ENCODE results near the gene PCED1B. TPM values are rescaled to one million over a fixed set of nuclear protein-coding genes. Genes with fewer than 3 reads are reported as not detected.

The PCED1B gene
- total RNA-seq, 1 donor from 2014 or later = 0.41 TPM

- H3K9me3 Mint-ChIP-seq = no peaks in the 10 kb centered on the region
- H3K36me3 Mint-ChIP-seq = no peaks in the 10 kb centered on the region
- no peak for TF ChIP-seq CTCF (conservative IDR thresholded peaks at IDR 0.05)
- no peaks in the 10 kb centered on the region for H3K27me3 Mint-ChIP-seq
- no peaks in the 10 kb centered on the region for H3K4me1 Mint-ChIP-seq (ENCODE audit: unreplicated experiment)
- H3K27ac Mint-ChIP-seq = no peak overlapping the region
- no peak overlapping the region for H3K4me3 Mint-ChIP-seq
- DNase-seq (ENCODE audit: extremely low spot score, unreplicated experiment) = no peak
Measured at GRCh38 chr12:47145188-47145587, 65.8 kb downstream of the PCED1B start.

GRCh38 chr12:47147739-47148138 lies 68.3 kb downstream of the PCED1B start:
- no peaks in the 10 kb centered on the region for H3K27me3 Mint-ChIP-seq
- peaks cover 4% of the 10 kb centered on the region for H3K9me3 Mint-ChIP-seq
- TF ChIP-seq CTCF (conservative IDR thresholded peaks at IDR 0.05) = no peak
- H3K27ac Mint-ChIP-seq = no peak overlapping the region
- peaks cover 4% of the 10 kb centered on the region for H3K36me3 Mint-ChIP-seq
- no peaks in the 10 kb centered on the region for H3K4me1 Mint-ChIP-seq (ENCODE audit: unreplicated experiment)
- DNase-seq (ENCODE audit: extremely low spot score, unreplicated experiment) = no peak
- H3K4me3 Mint-ChIP-seq = no peak overlapping the region

DNA sequence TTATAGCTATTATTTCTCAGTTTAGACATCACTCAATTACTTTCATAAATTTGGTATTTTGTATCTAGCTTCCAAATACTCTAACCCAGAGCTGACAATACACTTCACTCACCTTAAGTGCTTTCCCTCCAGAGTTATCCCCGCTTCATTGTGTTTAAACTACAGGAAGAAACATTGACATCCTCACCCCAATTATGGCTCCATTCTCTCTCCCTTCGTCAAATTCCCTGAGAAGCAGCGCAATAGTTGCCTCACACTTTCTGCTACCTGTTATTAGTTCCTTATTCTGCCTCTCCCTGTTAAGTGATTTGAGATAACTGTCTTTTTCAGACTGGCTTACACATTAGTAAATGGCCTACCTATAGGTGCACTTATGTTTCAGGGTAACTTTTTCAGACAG lies 69.7 kb downstream of the PCED1B start:
- Mint-ChIP-seq H3K4me3 (no peak overlapping the region), H3K36me3 (peaks cover 4% of the 10 kb centered on the region), H3K27ac (no peak overlapping the region), H3K27me3 (no peaks in the 10 kb centered on the region), H3K4me1 (ENCODE audit: unreplicated experiment) (no peaks in the 10 kb centered on the region), H3K9me3 (peaks cover 4% of the 10 kb centered on the region)
- TF ChIP-seq CTCF (conservative IDR thresholded peaks at IDR 0.05) = no peak
- no peak for DNase-seq (ENCODE audit: extremely low spot score, unreplicated experiment)

DNA sequence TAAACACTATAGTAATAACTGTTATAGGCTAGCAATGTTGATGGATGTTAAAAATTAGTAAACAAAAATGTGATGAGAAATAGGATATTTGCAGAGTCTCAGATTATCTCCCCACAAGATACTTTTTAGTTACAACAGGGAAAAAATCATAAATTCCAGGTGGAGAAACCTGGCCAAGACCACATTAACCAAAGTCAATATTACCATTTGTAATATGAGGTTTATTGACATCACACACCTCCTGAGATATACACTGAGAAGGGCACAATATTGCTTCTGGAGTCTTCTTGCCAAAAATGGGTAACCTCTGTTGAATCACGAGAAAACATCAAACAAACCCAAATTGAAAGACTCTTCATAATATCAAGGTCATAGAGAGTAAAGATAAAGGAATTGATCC lies 72.7 kb downstream of the PCED1B start:
- no peak for TF ChIP-seq CTCF (conservative IDR thresholded peaks at IDR 0.05)
- Mint-ChIP-seq H3K4me3 (no peak overlapping the region), H3K27ac (no peak overlapping the region), H3K27me3 (no peaks in the 10 kb centered on the region), H3K36me3 (peaks cover 4% of the 10 kb centered on the region), H3K9me3 (peaks cover 4% of the 10 kb centered on the region), H3K4me1 (ENCODE audit: unreplicated experiment) (peaks cover 5% of the 10 kb centered on the region)
- no peak for DNase-seq (ENCODE audit: extremely low spot score, unreplicated experiment)

GRCh38 chr12:47155457-47156166 lies 76.2 kb downstream of the PCED1B start:
- H3K9me3 Mint-ChIP-seq = peaks cover 4% of the 10 kb centered on the region
- no peak overlapping the region for H3K27ac Mint-ChIP-seq
- H3K4me3 Mint-ChIP-seq = no peak overlapping the region
- H3K36me3 Mint-ChIP-seq = peaks cover 4% of the 10 kb centered on the region
- TF ChIP-seq CTCF (conservative IDR thresholded peaks at IDR 0.05) = no peak
- peaks cover 5% of the 10 kb centered on the region for H3K4me1 Mint-ChIP-seq (ENCODE audit: unreplicated experiment)
- DNase-seq (ENCODE audit: extremely low spot score, unreplicated experiment) = no peak
- H3K27me3 Mint-ChIP-seq = no peaks in the 10 kb centered on the region
